IMR-90 (cell line): ENCODE results near the gene RANBP3. TPM values are rescaled to one million over a fixed set of nuclear protein-coding genes. Genes with fewer than 3 reads are reported as not detected.

Experiments
- ATAC-seq: fragments of 200-7000 bp; cut with Tn5 transposase; 2 replicates; pipeline ENCODE4 v1.9.1; 2020; ENCODE audit warnings: low read depth, mild to moderate bottlenecking, moderate library complexity
- BruUV-seq: library from RNA; stranded (reverse); fragments of 400-500 nt; replicated peaks from 2 replicates; lab custom pipeline; 2021; lab: Mats Ljungman, UMichigan
- CTCF ChIA-PET: fragments of 300-600 bp; formaldehyde crosslinking; extraction: SDS; loops from one replicate; lab custom pipeline; 2021; ENCODE audit warnings: antibody characterized with exemption; lab: Yijun Ruan, JAX
- POLR2A ChIA-PET: fragments of 300-600 bp; sonication (Branson Sonifier 250); formaldehyde crosslinking; loops from one replicate; lab custom pipeline; 2022; ENCODE audit warnings: antibody characterized with exemption; ENCODE audit not compliant: unreplicated experiment; lab: Charles Lee
- DNase-seq: peaks from one replicate; pipeline ENCODE4 v3.0.0; 2013
- H2AFZ ChIP-seq: replicated peaks from 2 replicates; pipeline ENCODE3; 2013; ENCODE audit warnings: low read length, mild to moderate bottlenecking; ENCODE audit not compliant: poor library complexity
- H2AK5ac ChIP-seq: 2 replicates; pipeline ENCODE4 v1.6.1; 2013; ENCODE audit warnings: low read depth, low read length, inconsistent platforms
- H2AK9ac ChIP-seq: replicated peaks from 2 replicates; pipeline ENCODE3; 2013; ENCODE audit warnings: mild to moderate bottlenecking, low read depth, low read length, moderate library complexity; ENCODE audit not compliant: poor library complexity
- H2BK120ac ChIP-seq: 2 replicates; pipeline ENCODE4 v1.6.1; 2013; ENCODE audit warnings: low read depth, low read length, inconsistent platforms
- H2BK15ac ChIP-seq: 3 replicates; pipeline ENCODE4 v1.6.1; 2013; ENCODE audit warnings: low read depth, low read length, inconsistent platforms
- H2BK20ac ChIP-seq: 2 replicates; pipeline ENCODE4 v1.6.1; 2013; ENCODE audit warnings: low read depth, mild to moderate bottlenecking, inconsistent platforms, low read length, moderate library complexity
- H2BK5ac ChIP-seq: 2 replicates; pipeline ENCODE4 v1.6.1; 2013; ENCODE audit warnings: mild to moderate bottlenecking, low read depth, low read length, inconsistent platforms; ENCODE audit not compliant: poor library complexity, severe bottlenecking
- H3K14ac ChIP-seq: replicated peaks from 2 replicates; pipeline ENCODE4 v1.6.1; 2013; ENCODE audit warnings: low read depth, low read length, inconsistent platforms
- H3K18ac ChIP-seq: 2 replicates; pipeline ENCODE4 v1.6.1; 2013; ENCODE audit warnings: low read depth, low read length, control low read depth
- H3K23ac ChIP-seq: 2 replicates; pipeline ENCODE4 v1.6.1; 2013; ENCODE audit warnings: low read depth, low read length, inconsistent platforms
- H3K27ac ChIP-seq: 2 replicates; pipeline ENCODE4 v1.5.1; 2013; ENCODE audit warnings: mild to moderate bottlenecking, control low read depth, low read length; ENCODE audit not compliant: insufficient read depth
- H3K27me3 ChIP-seq: 2 replicates; pipeline ENCODE4 v1.6.1; 2013; ENCODE audit warnings: low read length; ENCODE audit not compliant: control insufficient read depth, insufficient read depth
- H3K36me3 ChIP-seq: 2 replicates; pipeline ENCODE4 v1.6.1; 2013; ENCODE audit warnings: low read length, mixed read lengths; ENCODE audit not compliant: control insufficient read depth, insufficient read depth
- H3K4ac ChIP-seq: 2 replicates; pipeline ENCODE4 v1.6.1; 2013; ENCODE audit warnings: low read depth, low read length, inconsistent platforms
- H3K4me1 ChIP-seq: 2 replicates; pipeline ENCODE4 v1.6.1; 2013; ENCODE audit warnings: low read length, mixed read lengths; ENCODE audit not compliant: control insufficient read depth, insufficient read depth
- H3K4me2 ChIP-seq: 2 replicates; pipeline ENCODE4 v1.6.1; 2013; ENCODE audit warnings: low read depth, mild to moderate bottlenecking, control low read depth, low read length, moderate library complexity
- H3K4me3 ChIP-seq: 2 replicates; pipeline ENCODE4 v1.5.1; 2013; ENCODE audit warnings: low read depth, mild to moderate bottlenecking, control low read depth, low read length, moderate library complexity; ENCODE audit not compliant: insufficient read depth
- H3K56ac ChIP-seq: 2 replicates; pipeline ENCODE4 v1.6.1; 2013; ENCODE audit warnings: low read length, inconsistent platforms; ENCODE audit not compliant: insufficient read depth; ENCODE audit errors: extremely low read depth
- H3K79me1 ChIP-seq, 2 experiments: 2 replicates each; pipeline ENCODE4 v1.6.1; 2013; ENCODE audit warnings: low read length in 2 of 2, inconsistent platforms in 1 of 2, low read depth in 1 of 2
- H3K9ac ChIP-seq: 2 replicates; pipeline ENCODE4 v1.6.1; 2013; ENCODE audit warnings: low read depth, low read length, control low read depth
- H3K9me1 ChIP-seq: 2 replicates; pipeline ENCODE4 v1.6.1; 2013; ENCODE audit warnings: low read length, inconsistent platforms; ENCODE audit not compliant: insufficient read depth
- H3K9me3 ChIP-seq: 2 replicates; pipeline ENCODE4 v1.6.1; 2013; ENCODE audit warnings: low read length; ENCODE audit not compliant: control insufficient read depth, insufficient read depth
- H4K20me1 ChIP-seq: 2 replicates; pipeline ENCODE4 v1.6.1; 2013; ENCODE audit warnings: low read length, inconsistent platforms; ENCODE audit not compliant: insufficient read depth
- H4K5ac ChIP-seq: 2 replicates; pipeline ENCODE4 v1.6.1; 2013; ENCODE audit warnings: mild to moderate bottlenecking, low read depth, low read length, control low read depth
- H4K8ac ChIP-seq, 2 experiments: 2 replicates each; pipeline ENCODE4 v1.6.1; 2013; ENCODE audit warnings: low read depth in 2 of 2, low read length in 2 of 2, control low read depth in 1 of 2, inconsistent platforms in 1 of 2
- H4K91ac ChIP-seq: 2 replicates; pipeline ENCODE4 v1.6.1; 2013; ENCODE audit warnings: low read depth, low read length, inconsistent platforms; ENCODE audit not compliant: insufficient read depth
- CEBPB ChIP-seq: IDR thresholded peaks from 2 replicates; pipeline ENCODE4 v1.6.1; 2012; ENCODE audit warnings: low read depth, low read length, improper control_type of control experiment
- MAFK ChIP-seq: IDR thresholded peaks from 2 replicates; pipeline ENCODE4 v1.6.1; 2012; ENCODE audit warnings: low read depth, low read length, improper control_type of control experiment
- SMC3 ChIP-seq: fragments of 150-350 bp; IDR thresholded peaks from 2 replicates; pipeline ENCODE4 v1.6.1; 2016; ENCODE audit warnings: low read depth, mild to moderate bottlenecking, antibody characterized with exemption, low read length, moderate library complexity
- WGBS, 2 experiments: methylation state at CpG; one replicate each; pipeline versions ENCODE4 v1.1.5 to v1.1.7; 2013; ENCODE audit warnings: missing lambda C conversion rate in 2 of 2; ENCODE audit not compliant: insufficient read length in 1 of 2; ENCODE audit errors: extremely low coverage in 2 of 2; 5-methylcytosine and 5-hydroxymethylcytosine counted together
- dilution Hi-C: fragments of 300-500 bp; cut with HindIII; formaldehyde crosslinking; loops from one replicate; pipeline ENCODE4 v1.14.3; 2018; ENCODE audit warnings: low sequenced_read_pairs; ENCODE audit not compliant: unreplicated experiment
- in situ Hi-C: fragments of 300-500 bp; cut with MboI; formaldehyde crosslinking; loops from 3 replicates; pipeline ENCODE4 v1.14.3; 2019; ENCODE audit warnings: low sequenced_read_pairs, inconsistent platforms, mixed read lengths
- intact Hi-C: fragments of 100-400 bp; cut with micrococcal nuclease; formaldehyde crosslinking; loops from 2 replicates; pipeline ENCODE4 v1.10.0; 2022
- polyA plus RNA-seq, 3 experiments: library from polyadenylated mRNA; depleted of rRNA; stranded (reverse); fragments of >200 nt; gene quantifications; 2 replicates each; pipeline ENCODE4 v1.2.3, GENCODE V29; 2012; ENCODE audit warnings: low replicate concordance in 1 of 3
- total RNA-seq: library from RNA; depleted of rRNA; stranded (reverse); fragments of >200 nt; gene quantifications from 2 replicates; pipeline ENCODE4 v1.2.3, GENCODE V29; 2012
- TF ChIP-seq, protein P1 (sequence below): conservative IDR thresholded peaks from 2 replicates; pipeline ENCODE4 v1.5.1; 2012; ENCODE audit warnings: mild to moderate bottlenecking, low read depth, low read length, improper control_type of control experiment

The RANBP3 gene
- total and polyA plus RNA-seq, 2 of the 4 experiments (the other 2 are of a cell fraction): 42.5 to 111 TPM

GRCh38 chr19:5896365-5897076 lies 81.4 kb downstream of the RANBP3 start:
- in situ Hi-C loops (no loop called here), dilution Hi-C loops (no loop called here), intact Hi-C loops (no loop called here)
- no peak overlapping the region for H3K18ac ChIP-seq
- no peak overlapping the region for H3K4me2 ChIP-seq
- ATAC-seq (no peak), DNase-seq (no peak)
- H3K27ac ChIP-seq: no peak overlapping the region
- WGBS, 2 experiments: 90% methylated on average over 16 of the region's 29 CpGs; no CpG with 5 or more reads in 1 of the 2 experiments
- ChIA-PET CTCF (no interaction called here), POLR2A (no interaction called here)
- H2AFZ ChIP-seq: no peak overlapping the region
- H2AK9ac ChIP-seq: no peak overlapping the region
- peaks cover 36% of the 10 kb centered on the region for H4K20me1 ChIP-seq
- no peak overlapping the region for H4K91ac ChIP-seq
- peaks cover 8% of the 10 kb centered on the region for H3K4me1 ChIP-seq
- H3K27me3 ChIP-seq: no peaks in the 10 kb centered on the region
- H3K36me3 ChIP-seq: peaks cover 25% of the 10 kb centered on the region; the same call in 1 of the 2 replicates
- no peak overlapping the region for H2BK5ac ChIP-seq
- H3K4ac ChIP-seq: no peak overlapping the region
- H3K23ac ChIP-seq: no peak overlapping the region
- H3K56ac ChIP-seq: no peak overlapping the region
- H3K9me1 ChIP-seq: no peaks in the 10 kb centered on the region
- BruUV-seq: no TSS peak
- no peak overlapping the region for H3K14ac ChIP-seq
- no peak overlapping the region for H4K5ac ChIP-seq
- no peak overlapping the region for H3K4me3 ChIP-seq
- H3K9me3 ChIP-seq: no peaks in the 10 kb centered on the region
- TF ChIP-seq SMC3 (no peak), MAFK (no peak), CEBPB (no peak)
- TF ChIP-seq, protein P1, sequence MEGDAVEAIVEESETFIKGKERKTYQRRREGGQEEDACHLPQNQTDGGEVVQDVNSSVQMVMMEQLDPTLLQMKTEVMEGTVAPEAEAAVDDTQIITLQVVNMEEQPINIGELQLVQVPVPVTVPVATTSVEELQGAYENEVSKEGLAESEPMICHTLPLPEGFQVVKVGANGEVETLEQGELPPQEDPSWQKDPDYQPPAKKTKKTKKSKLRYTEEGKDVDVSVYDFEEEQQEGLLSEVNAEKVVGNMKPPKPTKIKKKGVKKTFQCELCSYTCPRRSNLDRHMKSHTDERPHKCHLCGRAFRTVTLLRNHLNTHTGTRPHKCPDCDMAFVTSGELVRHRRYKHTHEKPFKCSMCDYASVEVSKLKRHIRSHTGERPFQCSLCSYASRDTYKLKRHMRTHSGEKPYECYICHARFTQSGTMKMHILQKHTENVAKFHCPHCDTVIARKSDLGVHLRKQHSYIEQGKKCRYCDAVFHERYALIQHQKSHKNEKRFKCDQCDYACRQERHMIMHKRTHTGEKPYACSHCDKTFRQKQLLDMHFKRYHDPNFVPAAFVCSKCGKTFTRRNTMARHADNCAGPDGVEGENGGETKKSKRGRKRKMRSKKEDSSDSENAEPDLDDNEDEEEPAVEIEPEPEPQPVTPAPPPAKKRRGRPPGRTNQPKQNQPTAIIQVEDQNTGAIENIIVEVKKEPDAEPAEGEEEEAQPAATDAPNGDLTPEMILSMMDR: no peak
- no peak overlapping the region for H4K8ac ChIP-seq
- H2AK5ac ChIP-seq: no peak overlapping the region
- H3K9ac ChIP-seq: no peak overlapping the region
- no peak overlapping the region for H2BK120ac ChIP-seq
- no peak overlapping the region for H2BK15ac ChIP-seq
- H3K79me1 ChIP-seq: peaks cover 7 to 31% of the 10 kb centered on the region in 2 experiments; a peak in 3 of 4 replicates
- no peak overlapping the region for H2BK20ac ChIP-seq
